Neural cell (in vitro differentiated cells): ENCODE results near the gene METTL9. TPM values are rescaled to one million over a fixed set of nuclear protein-coding genes. Genes with fewer than 3 reads are reported as not detected.
"Not testable (repeated sequence)": the region's sequence is repeated elsewhere in the genome, so short reads cannot be mapped to it uniquely, and the experiment has no call there.

Source experiments
- H2AFZ ChIP-seq: fragments of 200-600, 300-800 bp; sonication (generic), shearing (Covaris generic); 2 replicates; pipeline ENCODE4 v1.6.0; 2014; ENCODE audit warnings: low read depth, mild to moderate bottlenecking, antibody characterized with exemption, low read length, moderate library complexity
- H3F3A ChIP-seq: fragments of 200-600 bp; shearing (Covaris generic); 2 replicates; pipeline ENCODE4 v1.6.1; 2016; ENCODE audit warnings: mild to moderate bottlenecking, moderate library complexity, mixed read lengths, antibody characterized with exemption, low read length; ENCODE audit not compliant: insufficient read depth, poor library complexity, severe bottlenecking
- H3K27ac ChIP-seq: fragments of 200-600, 300-800 bp; sonication (generic), shearing (Covaris generic); 2 replicates; pipeline ENCODE4 v1.5.1; 2014; ENCODE audit warnings: mild to moderate bottlenecking, low read length, moderate library complexity
- H3K27me3 ChIP-seq: fragments of 300-800, 200-600 bp; sonication (generic), shearing (Covaris generic); 2 replicates; pipeline ENCODE4 v1.6.0; 2014; ENCODE audit warnings: mild to moderate bottlenecking, low read depth, low read length, moderate library complexity; ENCODE audit not compliant: insufficient read depth
- H3K36me3 ChIP-seq: fragments of 300-800, 200-600 bp; sonication (generic), shearing (Covaris generic); 2 replicates; pipeline ENCODE4 v1.5.1; 2014; ENCODE audit warnings: mild to moderate bottlenecking, antibody characterized with exemption, low read length, moderate library complexity; ENCODE audit not compliant: insufficient read depth
- H3K4me2 ChIP-seq: fragments of 300-800, 200-600 bp; sonication (generic), shearing (Covaris generic); 2 replicates; pipeline ENCODE4 v1.6.0; 2014; ENCODE audit warnings: mild to moderate bottlenecking, low read length
- H3K4me3 ChIP-seq: fragments of 300-800, 200-600 bp; sonication (generic), shearing (Covaris generic); 2 replicates; pipeline ENCODE4 v1.5.1; 2014; ENCODE audit warnings: mild to moderate bottlenecking, low read length, moderate library complexity
- H3K79me2 ChIP-seq: fragments of 200-600 bp; shearing (Covaris generic); replicated peaks from 2 replicates; pipeline ENCODE4 v1.6.0; 2014; ENCODE audit warnings: mild to moderate bottlenecking, low read length, moderate library complexity; ENCODE audit not compliant: insufficient read depth
- H3K9ac ChIP-seq: fragments of 300-800, 200-600 bp; sonication (generic), shearing (Covaris generic); 2 replicates; pipeline ENCODE4 v1.6.1; 2016; ENCODE audit warnings: mild to moderate bottlenecking, low read length, mixed read lengths
- H3K9me2 ChIP-seq: fragments of 200-600 bp; shearing (Covaris generic); 2 replicates; pipeline ENCODE4 v1.6.1; 2016; ENCODE audit warnings: mild to moderate bottlenecking, low read length, mixed read lengths; ENCODE audit not compliant: insufficient read depth
- H3K9me3 ChIP-seq: fragments of 200-600, 300-800 bp; sonication (generic), shearing (Covaris generic); 2 replicates; pipeline ENCODE4 v1.6.1; 2016; ENCODE audit warnings: mild to moderate bottlenecking, mixed run types, low read length, moderate library complexity, mixed read lengths
- H4K20me1 ChIP-seq: fragments of 200-600 bp; shearing (Covaris generic); 2 replicates; pipeline ENCODE4 v1.6.1; 2016; ENCODE audit warnings: mild to moderate bottlenecking, mixed run types; ENCODE audit not compliant: insufficient read depth
- EP300 ChIP-seq: fragments of 450-650 bp; conservative IDR thresholded peaks from 2 replicates; pipeline ENCODE4 v1.6.1; 2014; ENCODE audit warnings: antibody characterized with exemption, mild to moderate bottlenecking, moderate library complexity; ENCODE audit not compliant: poor library complexity, severe bottlenecking
- EZH2 ChIP-seq: fragments of 200-600, 300-800 bp; shearing (Covaris generic), sonication (generic); IDR thresholded peaks from 2 replicates; pipeline ENCODE4 v1.6.1; 2014; ENCODE audit warnings: antibody characterized with exemption, low read length, borderline replicate concordance, mild to moderate bottlenecking; ENCODE audit not compliant: insufficient read depth, poor library complexity, severe bottlenecking
- MXI1 ChIP-seq: fragments of 450-650 bp; conservative IDR thresholded peaks from 2 replicates; pipeline ENCODE4 v1.6.1; 2014; ENCODE audit warnings: antibody characterized with exemption, mild to moderate bottlenecking; ENCODE audit not compliant: poor library complexity, severe bottlenecking
- POLR2AphosphoS5 ChIP-seq: IDR thresholded peaks from 2 replicates; pipeline ENCODE4 v1.6.1; 2012
- RAD21 ChIP-seq: fragments of 450-650 bp; conservative IDR thresholded peaks from 2 replicates; pipeline ENCODE4 v1.6.1; 2014; ENCODE audit warnings: antibody characterized with exemption, mild to moderate bottlenecking, moderate library complexity
- REST ChIP-seq: IDR thresholded peaks from 2 replicates; pipeline ENCODE4 v1.6.1; 2012; ENCODE audit warnings: borderline replicate concordance
- SMC3 ChIP-seq: fragments of 450-650 bp; conservative IDR thresholded peaks from 2 replicates; pipeline ENCODE4 v1.6.1; 2014; ENCODE audit warnings: antibody characterized with exemption, mild to moderate bottlenecking, moderate library complexity; ENCODE audit not compliant: poor library complexity
- TAF1 ChIP-seq: IDR thresholded peaks from 2 replicates; pipeline ENCODE4 v1.6.1; 2012; ENCODE audit warnings: low read depth
- polyA minus RNA-seq: library from RNA; depleted of rRNA, polyadenylated mRNA; stranded (reverse); fragments of >200 nt; gene quantifications from 2 replicates; pipeline ENCODE4 v1.2.3, GENCODE V29; 2014
- polyA plus RNA-seq: library from polyadenylated mRNA; depleted of rRNA; stranded (reverse); fragments of >200 nt; gene quantifications from 2 replicates; pipeline ENCODE4 v1.2.3, GENCODE V29; 2014
- TF ChIP-seq, protein P1 (sequence below): fragments of 450-650 bp; IDR thresholded peaks from 2 replicates; pipeline ENCODE4 v1.5.1; 2014; ENCODE audit warnings: antibody characterized with exemption, mild to moderate bottlenecking, moderate library complexity; ENCODE audit not compliant: poor library complexity, severe bottlenecking

METTL9 gene
- polyA plus RNA-seq = 483 and 496 TPM in 2 replicates
- 355 and 399 TPM in 2 replicates for polyA minus RNA-seq

GRCh38 chr16:21599122-21600030, at the start of gene METTL9:
METTL9 (plus strand) TSS chr16:21599577; CDS start chr16:21599734, 157 bp downstream.
- Histone ChIP-seq H3K4me3 (peak within 1 kb of the TSS; percentile 78), H3K27me3 (no peaks in the 10 kb centered on the region), H3K27ac (peak within 1 kb of the TSS; percentile 85), H3K9me2 (no peaks in the 10 kb centered on the region), H3K4me2 (peak within 1 kb of the TSS; percentile 90), H3K9ac (peak within 1 kb of the TSS; percentile 94), H3F3A (no peaks in the 10 kb centered on the region), H4K20me1 (no peaks in the 10 kb centered on the region), H3K79me2 (peaks cover 44% of the 10 kb centered on the region), H3K9me3 (no peaks in the 10 kb centered on the region), H2AFZ (peak within 1 kb of the TSS; percentile 96), H3K36me3 (no peaks in the 10 kb centered on the region)
- peak; percentile 94 for TF ChIP-seq POLR2AphosphoS5
- no peak for TF ChIP-seq EZH2
- TF ChIP-seq, protein P1, sequence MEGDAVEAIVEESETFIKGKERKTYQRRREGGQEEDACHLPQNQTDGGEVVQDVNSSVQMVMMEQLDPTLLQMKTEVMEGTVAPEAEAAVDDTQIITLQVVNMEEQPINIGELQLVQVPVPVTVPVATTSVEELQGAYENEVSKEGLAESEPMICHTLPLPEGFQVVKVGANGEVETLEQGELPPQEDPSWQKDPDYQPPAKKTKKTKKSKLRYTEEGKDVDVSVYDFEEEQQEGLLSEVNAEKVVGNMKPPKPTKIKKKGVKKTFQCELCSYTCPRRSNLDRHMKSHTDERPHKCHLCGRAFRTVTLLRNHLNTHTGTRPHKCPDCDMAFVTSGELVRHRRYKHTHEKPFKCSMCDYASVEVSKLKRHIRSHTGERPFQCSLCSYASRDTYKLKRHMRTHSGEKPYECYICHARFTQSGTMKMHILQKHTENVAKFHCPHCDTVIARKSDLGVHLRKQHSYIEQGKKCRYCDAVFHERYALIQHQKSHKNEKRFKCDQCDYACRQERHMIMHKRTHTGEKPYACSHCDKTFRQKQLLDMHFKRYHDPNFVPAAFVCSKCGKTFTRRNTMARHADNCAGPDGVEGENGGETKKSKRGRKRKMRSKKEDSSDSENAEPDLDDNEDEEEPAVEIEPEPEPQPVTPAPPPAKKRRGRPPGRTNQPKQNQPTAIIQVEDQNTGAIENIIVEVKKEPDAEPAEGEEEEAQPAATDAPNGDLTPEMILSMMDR = peak; percentile 23
- TF ChIP-seq MXI1 = peak; percentile 61
- TF ChIP-seq EP300 = peak; percentile 85
- TF ChIP-seq SMC3 = peak; percentile 32
- TF ChIP-seq TAF1 = peak; percentile 91
- peak; percentile 27 for TF ChIP-seq RAD21
- peak; percentile 66 for TF ChIP-seq REST

- not testable (repeated sequence) for H3K4me2 ChIP-seq
Observed at GRCh38 chr16:21549975-21550374, 49.4 kb upstream of the METTL9 start.

GRCh38 chr16:21550435-21550834, 48.9 kb upstream of the METTL9 start:
- not testable (repeated sequence) for H3K9me3 ChIP-seq, H3F3A ChIP-seq, H3K27me3 ChIP-seq, H4K20me1 ChIP-seq, H3K36me3 ChIP-seq, H3K4me3 ChIP-seq, H3K4me2 ChIP-seq, H3K79me2 ChIP-seq, H3K27ac ChIP-seq, H3K9me2 ChIP-seq, H2AFZ ChIP-seq, H3K9ac ChIP-seq

More at GRCh38 chr16:21549975-21550374, 49.4 kb upstream of the METTL9 start:
- not testable (repeated sequence) for H3K36me3 ChIP-seq, H3K9me2 ChIP-seq, H3K79me2 ChIP-seq, H4K20me1 ChIP-seq, H3K9ac ChIP-seq, H3K27me3 ChIP-seq, H3F3A ChIP-seq, H3K27ac ChIP-seq, H2AFZ ChIP-seq, H3K9me3 ChIP-seq, H3K4me3 ChIP-seq

DNA sequence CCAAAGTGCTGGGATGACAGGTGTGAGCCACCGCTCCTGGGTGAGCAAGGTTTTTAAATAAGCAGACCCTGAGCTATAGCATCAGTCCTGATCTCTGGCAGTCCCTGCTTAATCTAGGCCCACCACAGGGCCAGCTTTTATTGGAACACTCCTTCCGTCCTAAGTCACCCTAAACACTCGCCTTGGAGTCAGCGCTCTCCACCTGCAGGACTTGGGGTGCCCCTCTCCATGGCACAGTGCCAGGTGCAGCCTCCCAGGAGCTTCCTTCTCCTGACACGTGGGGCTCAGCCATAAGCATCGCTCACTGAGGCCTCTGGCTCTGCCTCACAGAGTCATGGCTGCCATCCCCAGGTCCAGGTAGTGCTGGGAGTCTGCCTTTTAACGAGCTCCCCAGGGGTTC, 48.3 kb upstream of the METTL9 start:
- H3K27ac ChIP-seq, H3K9me2 ChIP-seq, H3K4me2 ChIP-seq, H3K9ac ChIP-seq, H3K4me3 ChIP-seq, H4K20me1 ChIP-seq, H3K9me3 ChIP-seq, H3K36me3 ChIP-seq, H2AFZ ChIP-seq, H3K27me3 ChIP-seq, H3K79me2 ChIP-seq, H3F3A ChIP-seq: not testable (repeated sequence)

GRCh38 chr16:21551600-21551999, 47.8 kb upstream of the METTL9 start:
- H3K9me3 ChIP-seq, H3K4me2 ChIP-seq, H2AFZ ChIP-seq, H3K4me3 ChIP-seq, H3K27ac ChIP-seq, H3K36me3 ChIP-seq, H3K9me2 ChIP-seq, H3K27me3 ChIP-seq, H3F3A ChIP-seq, H3K79me2 ChIP-seq, H3K9ac ChIP-seq, H4K20me1 ChIP-seq: not testable (repeated sequence)
